Activated effector memory CD4-positive, alpha-beta T cell treated with anti-CD3 and anti-CD28 coated beads, Interleukin-2, amount 50 U/mL, for 16 hours (primary cell): ENCODE results near the gene C4A.
"Not testable (repeated sequence)": the region's sequence is repeated elsewhere in the genome, so short reads cannot be mapped to it uniquely, and the experiment has no call there.

Experiments used
- DNase-seq: peaks from one replicate; pipeline ENCODE4 v3.0.0-alpha.2; 2020

Gene C4A

GRCh38 chr6:31981744-31982143 is at the start of gene C4A:
TSS of gene C4A (plus strand) at chr6:31982057. CDS start at chr6:31982108, 51 bp downstream.
- not testable (repeated sequence) for DNase-seq

- not testable (repeated sequence) for DNase-seq
Measured at GRCh38 chr6:31932137-31932536, 49.7 kb upstream of the C4A start.

GRCh38 chr6:31933537-31933936 is 48.3 kb upstream of the C4A start:
- DNase-seq, result no peak

GRCh38 chr6:31935021-31935420 is 46.8 kb upstream of the C4A start:
- no peak for DNase-seq

- DNase-seq, result no peak
Measured at GRCh38 chr6:31935823-31936222, 46.0 kb upstream of the C4A start.

- no peak for DNase-seq
Measured at GRCh38 chr6:31940256-31940664, 41.6 kb upstream of the C4A start.

GRCh38 chr6:31943742-31944141 is 38.1 kb upstream of the C4A start:
- DNase-seq, result no peak

GRCh38 chr6:31945154-31945506 is 36.7 kb upstream of the C4A start:
- no peak for DNase-seq

- DNase-seq, result no peak
Measured at GRCh38 chr6:31945507-31946369, 36.1 kb upstream of the C4A start, which contains the start of gene CFB. TSS of gene CFB (plus strand) at chr6:31946095. CDS start at chr6:31946222, 127 bp downstream.

GRCh38 chr6:31946370-31946885 is 35.4 kb upstream of the C4A start:
- DNase-seq, result no peak

GRCh38 chr6:31947070-31947675 is 34.7 kb upstream of the C4A start:
- no peak for DNase-seq

GRCh38 chr6:31947864-31948263 is 34.0 kb upstream of the C4A start:
- no peak for DNase-seq

GRCh38 chr6:31948306-31948705 is 33.6 kb upstream of the C4A start:
- no peak for DNase-seq

GRCh38 chr6:31948753-31949413 is 33.0 kb upstream of the C4A start:
- no peak for DNase-seq

- DNase-seq, result no peak
Measured at GRCh38 chr6:31949926-31950548, 31.8 kb upstream of the C4A start.

- DNase-seq, result peak; percentile 75
Measured at GRCh38 chr6:31952140-31952805, 29.6 kb upstream of the C4A start.

GRCh38 chr6:31952890-31953289 is 29.0 kb upstream of the C4A start:
- DNase-seq, result no peak

GRCh38 chr6:31954511-31954910 is 27.3 kb upstream of the C4A start:
- DNase-seq, result no peak

GRCh38 chr6:31956796-31957195 is 25.1 kb upstream of the C4A start:
- no peak for DNase-seq

GRCh38 chr6:31958412-31958740 is 23.5 kb upstream of the C4A start:
- no peak for DNase-seq

GRCh38 chr6:31958741-31959739 is 22.8 kb upstream of the C4A start, which contains the start of the genes NELFE and SKIC2:
TSS of gene NELFE (minus strand) at chr6:31958971. CDS start at chr6:31958446, 525 bp downstream.
TSS of gene SKIC2 (plus strand) at chr6:31959175. CDS start at chr6:31959193, 18 bp downstream.
- peak; percentile 100 for DNase-seq
